HPDE6-E6E7 (cell line): Measurements from ENCODE around the gene PCDHAC2.
A peak's percentile ranks its signal among the peaks of the same experiment; 100 is the strongest.

Experiments
- DNase-seq: peaks from one replicate; pipeline ENCODE4 v3.0.0; 2011; ENCODE audit warnings: missing footprints; ENCODE audit errors: extremely low spot score

PCDHAC2 gene

DNA sequence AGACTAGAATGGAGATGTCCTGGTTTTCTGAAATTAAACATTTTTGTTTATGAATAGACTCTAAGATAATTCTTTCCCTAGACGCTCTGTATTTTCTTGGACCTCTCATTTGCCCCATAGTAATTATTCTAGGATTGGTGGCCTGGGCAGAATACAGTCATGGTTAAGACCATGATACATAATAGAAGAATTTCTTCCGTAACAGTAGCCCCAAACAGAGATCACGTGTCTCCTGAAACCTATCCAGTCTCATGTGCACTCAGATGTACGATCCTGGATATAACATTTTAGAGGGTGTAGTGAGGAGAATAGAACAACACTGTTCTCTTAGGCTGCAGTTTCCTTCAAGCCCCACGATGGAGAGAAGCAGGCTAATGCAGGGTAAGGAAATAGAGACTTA, 22.3 kb downstream of the PCDHAC2 start:
- DNase-seq, result peak; percentile 35

DNA sequence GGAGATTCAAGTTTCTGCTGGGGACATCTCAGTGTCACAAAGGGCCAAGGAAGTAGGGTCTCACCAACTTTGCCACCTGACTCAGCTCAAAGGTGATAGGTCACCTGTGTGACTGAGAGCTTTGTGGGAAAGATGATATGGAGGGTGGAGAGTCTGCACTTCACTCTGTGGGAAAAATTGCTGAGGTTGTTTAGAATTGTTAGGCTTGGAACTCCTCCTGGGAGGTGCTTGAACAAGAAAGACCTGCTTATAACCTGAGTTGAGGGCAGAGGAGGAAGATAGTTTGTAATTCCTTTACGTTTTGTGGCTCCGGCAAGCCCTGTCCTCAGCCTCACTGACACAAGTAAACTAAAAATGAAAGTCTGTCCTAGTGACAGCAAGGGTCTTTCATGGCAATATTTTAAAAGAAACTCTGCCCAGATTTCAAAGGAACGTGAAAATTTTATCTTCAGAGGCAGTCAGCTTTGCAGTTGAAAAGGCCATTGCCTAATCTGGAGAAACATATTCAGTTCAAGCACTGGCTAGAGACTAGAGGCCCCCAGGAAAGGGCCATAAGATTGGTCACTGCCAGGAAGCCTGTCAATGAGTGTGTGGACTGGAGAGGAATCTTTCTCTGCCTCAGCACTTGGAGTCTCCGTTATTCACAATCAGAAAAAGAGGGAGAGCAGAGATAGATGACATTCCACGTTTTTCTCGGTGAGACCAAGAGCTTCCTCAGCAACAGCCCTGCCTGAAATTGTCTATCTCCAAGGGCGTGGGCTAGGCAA, 23.2 kb downstream of the PCDHAC2 start:
- no peak for DNase-seq

DNA sequence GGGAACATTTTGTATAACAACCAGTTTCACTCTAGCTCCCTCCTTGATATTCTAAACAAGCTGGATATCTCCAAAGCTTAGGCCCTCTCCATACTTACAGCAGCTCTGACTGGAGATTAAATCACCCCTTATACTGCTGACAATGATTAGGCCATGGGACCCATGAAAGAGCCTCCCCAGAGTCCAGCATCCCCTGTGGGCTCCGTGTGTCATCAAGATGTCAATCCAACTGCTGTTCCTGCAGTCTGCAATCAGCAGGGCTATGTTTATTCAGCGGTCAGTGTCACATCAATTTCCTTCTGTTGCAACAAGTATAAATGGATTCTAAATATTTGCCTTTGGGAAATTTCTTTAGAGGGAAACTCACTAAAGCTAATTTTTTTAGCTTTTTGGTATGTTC, 26.6 kb downstream of the PCDHAC2 start:
- no peak for DNase-seq

DNA sequence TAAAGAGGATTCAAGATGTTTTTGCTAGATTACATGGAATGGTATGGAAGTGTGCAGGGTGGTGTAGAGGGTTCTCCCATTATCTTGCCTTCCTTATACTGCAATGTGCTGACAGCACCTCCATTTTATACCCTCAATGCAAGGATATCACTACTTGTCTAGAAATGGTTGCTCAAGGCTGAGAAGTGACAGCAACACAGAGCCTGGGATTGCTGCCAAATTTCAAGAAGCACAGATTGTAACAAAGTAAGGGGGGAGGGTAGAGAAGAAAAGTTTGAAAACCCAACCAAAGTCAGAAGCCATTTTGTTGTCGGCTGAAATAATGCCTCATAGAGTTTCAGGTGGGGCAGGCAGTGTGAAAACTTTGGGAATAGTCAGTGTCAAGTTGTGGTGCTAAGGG, 29.8 kb downstream of the PCDHAC2 start:
- DNase-seq, result no peak

DNA sequence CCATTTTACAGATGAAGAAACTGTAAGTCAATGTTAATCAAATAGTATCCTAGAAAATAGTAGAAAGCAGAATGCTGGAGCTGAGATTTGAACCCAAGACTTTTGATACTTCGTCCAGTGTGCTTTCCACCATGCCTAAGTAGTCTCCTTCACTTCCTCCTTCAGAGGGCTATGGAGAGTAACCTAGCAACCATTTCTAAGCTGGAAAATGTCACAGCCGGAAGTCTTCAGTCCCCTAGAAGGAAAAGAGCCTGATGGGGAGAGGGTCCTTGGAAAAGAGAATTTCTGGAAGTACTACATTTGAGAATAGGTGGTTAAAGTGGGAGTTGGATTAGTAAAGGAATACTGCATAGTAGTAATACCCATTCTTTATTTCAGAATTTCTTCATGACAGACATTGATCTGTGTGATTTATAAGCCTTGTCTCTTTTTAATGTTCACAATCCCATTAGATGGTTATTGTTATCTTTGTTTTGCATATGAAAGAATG, 32.7 kb downstream of the PCDHAC2 start:
- no peak for DNase-seq

DNA sequence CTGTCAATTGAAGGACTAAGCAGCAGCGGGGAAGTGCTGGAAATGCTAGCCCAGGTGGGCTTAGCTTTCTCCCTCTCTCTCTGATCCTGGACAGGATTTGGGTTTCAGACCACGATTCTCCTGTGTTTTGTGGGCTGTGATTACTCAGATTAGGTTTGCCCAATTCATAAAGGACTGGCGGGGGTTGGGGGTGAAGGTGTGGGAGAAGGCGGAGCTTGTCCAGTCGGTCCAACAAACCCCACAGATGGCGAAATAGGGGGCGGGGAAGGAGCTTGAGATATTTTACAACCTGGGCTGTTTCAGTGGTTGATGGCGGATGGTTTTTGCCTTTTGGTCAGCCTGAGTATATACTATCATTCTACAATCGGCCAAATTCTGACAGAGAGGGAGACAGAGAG, 35.2 kb downstream of the PCDHAC2 start:
- peak; percentile 75 for DNase-seq

DNA sequence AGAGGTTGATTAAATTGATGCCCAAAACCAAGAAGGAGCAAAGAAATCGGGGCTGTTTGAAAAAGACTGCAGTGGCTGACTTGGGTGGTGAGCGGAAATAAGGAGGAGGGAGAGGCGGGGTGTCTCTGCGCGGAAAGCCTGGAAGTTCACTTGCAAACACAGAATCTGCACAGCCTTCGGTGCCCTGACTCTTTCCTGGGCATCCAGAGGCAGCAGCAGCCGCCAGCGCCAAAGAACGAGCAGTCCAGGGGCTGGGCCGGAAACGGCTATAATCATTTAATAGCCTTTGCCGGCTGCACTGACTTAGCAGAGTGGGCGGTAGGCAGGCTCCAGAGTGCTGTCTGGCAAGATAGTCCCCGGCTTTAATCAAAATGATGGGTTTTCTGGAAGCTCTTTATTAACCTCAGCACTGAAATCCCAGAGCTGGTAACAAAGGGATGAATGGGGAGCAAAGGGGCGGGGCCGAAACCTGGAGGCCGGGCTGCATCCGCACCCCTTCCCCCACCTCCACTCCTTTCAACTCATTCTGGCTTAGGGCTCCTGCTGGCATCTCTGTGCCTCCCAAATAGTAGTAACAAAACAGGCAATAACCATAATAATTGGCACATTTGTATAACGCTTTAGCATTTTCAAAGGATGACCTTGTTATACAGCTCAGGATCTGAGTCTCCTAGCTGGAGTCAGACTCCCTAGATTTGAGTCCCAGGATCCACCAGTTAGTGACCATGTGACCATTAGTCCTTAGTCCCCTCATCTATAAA, 35.7 kb downstream of the PCDHAC2 start:
- DNase-seq, result peak; percentile 29

DNA sequence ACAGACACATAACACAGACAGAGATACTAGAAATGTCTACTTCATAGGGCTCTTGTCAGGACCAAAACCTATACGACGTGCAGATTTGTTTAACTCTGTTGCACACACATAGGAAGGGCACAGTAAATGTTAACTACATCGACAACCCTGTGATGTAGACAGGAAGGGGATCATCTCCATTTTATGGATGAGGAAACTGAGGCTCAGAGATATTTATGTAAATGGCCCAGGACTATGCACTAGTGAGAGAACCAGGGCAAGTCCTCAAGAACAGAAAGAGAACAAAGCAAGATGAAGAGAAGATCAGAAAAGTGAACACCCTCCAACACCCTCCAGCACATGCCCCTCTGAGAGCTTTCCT, 36.3 kb downstream of the PCDHAC2 start:
- DNase-seq, result no peak

DNA sequence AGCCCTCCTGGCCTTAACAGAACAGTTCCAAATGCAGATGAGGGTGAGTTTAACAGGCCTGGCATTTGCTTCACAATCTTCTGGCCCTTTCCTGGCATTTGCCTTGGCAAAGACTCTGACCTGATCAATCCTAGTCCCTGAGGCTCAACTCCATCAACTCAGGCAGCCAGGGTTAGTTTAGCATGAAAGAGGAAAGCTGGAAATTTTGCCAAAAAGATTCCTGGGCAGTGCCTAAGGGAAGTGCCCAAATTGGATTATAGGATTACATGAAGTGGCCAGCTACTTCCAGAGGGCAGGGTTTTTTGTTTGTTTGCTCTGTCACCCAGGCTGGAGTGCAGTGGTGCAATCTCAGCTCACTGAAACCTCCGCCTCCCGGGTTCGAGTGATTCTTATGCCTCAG, 36.8 kb downstream of the PCDHAC2 start:
- DNase-seq, result no peak

DNA sequence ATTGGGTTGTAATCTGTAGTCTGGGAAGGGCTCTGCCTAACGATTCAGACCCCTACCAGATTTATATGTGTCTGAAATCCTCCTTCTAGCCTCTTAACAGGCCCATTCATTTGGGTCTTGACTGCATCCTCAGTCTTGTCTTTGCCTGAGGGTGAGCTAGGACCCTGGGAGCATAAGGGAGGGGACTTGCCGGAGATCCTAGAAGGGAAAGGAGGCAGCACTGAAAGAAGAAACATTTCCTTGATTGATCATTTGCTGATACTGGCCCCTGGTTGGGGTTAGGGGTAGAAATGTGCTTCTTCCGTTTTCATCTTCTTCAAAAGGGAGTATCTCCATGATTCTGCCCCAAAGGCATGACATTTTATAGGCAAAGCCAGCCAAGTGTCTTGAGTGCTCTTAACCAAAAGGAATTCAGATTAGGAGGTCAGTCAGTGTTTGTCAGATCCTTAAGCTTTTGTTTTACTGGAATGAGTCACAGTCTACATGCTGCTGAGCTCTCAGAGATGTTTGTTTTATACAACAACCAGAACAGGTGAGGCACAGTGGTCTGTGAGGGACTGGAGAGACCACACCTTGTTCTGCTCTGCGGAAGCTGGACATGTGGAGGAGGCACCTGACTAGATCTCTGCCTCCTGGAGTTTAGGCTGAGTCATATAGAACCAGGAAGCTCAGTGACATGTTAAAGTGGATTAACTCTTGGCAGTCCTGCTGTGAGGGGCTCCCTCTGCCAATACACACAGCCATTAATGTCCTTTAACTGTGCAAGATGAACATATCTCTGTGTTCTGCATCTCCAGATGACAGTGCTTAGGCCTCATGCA, 37.7 kb downstream of the PCDHAC2 start:
- peak; percentile 97 for DNase-seq

DNA sequence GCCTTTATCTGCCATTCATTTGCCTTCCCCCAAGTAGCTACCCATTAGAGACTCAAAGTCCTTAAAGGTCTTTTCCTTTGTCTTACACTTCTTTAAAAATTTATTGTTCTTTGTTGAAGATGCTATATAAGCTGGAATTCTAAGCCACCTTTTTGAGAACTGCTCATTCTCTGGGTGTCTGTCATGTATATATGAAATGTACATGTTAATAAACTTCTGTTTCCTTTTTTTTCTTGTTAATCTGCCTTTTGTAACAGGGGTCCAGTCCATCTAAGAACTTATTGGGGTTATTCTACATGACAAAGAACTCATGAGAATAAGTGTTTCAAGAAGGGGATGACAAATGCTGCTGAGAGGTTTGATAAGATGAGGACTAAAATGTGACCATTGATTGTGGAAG, 41.5 kb downstream of the PCDHAC2 start:
- DNase-seq, result no peak

DNA sequence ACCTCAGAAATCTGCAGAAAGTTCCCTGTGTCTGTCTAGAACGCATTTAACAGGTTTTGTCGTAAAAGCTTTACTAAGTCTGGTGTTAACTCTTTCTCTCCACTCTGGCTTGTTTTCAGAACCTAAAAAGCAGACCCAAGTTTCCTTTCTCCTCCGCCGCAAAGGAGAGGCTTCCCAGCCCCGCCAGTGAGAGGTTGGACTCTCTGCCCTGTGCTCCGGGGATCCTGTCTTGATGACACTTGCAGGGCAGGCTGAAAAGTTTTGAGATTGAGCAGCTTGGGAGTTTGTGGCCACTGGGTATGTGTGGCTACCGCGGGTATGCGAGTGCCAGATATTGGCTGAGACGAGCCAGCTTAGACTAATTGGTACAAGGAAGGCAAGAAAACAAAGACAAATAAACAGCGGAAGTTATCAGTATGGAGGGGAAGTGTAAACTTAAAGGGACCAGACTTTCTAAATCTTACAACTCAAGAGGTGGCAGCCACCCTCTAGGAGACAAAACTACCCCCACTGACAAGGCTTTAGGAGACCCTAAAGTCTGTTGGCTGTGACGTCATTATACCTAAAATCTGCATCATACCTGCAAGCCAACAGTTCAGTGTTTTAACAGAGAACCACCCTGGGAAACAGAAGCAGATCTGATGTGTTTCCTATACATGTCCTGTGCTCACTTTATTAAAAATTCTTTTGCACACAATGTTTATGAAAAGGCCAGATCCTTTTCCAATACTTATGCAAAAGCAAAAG, 43.9 kb downstream of the PCDHAC2 start:
- DNase-seq, result no peak

DNA sequence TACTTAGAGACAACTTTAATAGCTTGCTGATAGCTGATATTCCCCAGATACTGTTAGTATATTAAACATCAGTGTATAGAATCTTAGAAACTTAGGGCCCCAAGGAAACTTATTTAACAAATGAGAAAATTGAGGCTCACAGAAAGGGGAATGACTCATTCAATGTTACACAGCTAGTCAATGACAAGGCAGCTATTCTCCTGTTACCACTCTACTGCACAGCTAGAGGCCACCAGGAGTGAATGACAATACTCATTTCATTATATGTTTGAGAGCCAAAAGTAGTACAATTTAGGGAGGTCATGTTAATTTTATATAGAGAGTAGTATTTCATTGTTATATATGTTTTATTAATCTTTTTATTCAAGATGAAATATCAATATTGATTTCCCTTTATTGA, 51.7 kb downstream of the PCDHAC2 start:
- no peak for DNase-seq
